ENCODE data around the gene NTMT1.
A peak's percentile ranks its signal among the peaks of the same experiment; 100 is the strongest.

The NTMT1 gene

DNA sequence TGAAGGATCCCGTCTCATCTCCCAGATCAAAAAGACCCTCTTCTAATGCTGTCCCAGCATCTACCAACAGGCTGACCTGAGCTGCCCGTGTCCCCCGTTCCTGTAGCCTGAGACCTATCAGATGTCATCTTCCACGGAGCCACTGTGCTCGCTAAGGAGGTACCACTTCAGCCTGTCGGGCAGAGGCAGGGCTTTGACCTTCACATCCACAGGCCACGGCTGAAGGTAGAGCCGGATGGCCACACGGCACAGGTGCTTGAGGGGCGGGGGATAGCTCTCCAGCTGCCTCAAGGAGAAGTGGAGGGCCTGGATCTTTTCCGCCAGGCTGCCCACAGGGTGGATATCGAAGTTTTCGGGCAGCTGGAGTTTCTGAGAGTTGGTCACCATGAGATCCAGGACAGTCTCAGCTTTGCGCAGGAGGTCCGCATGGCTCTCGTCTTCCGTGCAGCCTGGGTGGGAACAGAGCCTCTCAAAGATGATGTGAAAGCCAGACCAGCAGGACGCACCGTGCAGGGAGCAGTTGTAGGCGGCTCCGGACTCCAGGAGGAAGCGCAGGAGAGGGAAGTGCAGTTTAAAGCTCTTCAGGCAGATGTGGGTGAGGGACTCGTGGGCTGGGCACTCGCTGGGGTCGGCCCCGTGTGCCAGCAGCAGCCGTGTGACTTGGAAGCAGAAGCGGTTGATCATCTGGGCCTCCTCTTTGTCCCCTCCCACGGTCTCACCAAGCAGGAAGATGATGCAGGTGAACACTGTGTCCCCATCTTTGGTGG, 11.9 kb downstream of the NTMT1 start:
- no peak for DNase-seq

DNA sequence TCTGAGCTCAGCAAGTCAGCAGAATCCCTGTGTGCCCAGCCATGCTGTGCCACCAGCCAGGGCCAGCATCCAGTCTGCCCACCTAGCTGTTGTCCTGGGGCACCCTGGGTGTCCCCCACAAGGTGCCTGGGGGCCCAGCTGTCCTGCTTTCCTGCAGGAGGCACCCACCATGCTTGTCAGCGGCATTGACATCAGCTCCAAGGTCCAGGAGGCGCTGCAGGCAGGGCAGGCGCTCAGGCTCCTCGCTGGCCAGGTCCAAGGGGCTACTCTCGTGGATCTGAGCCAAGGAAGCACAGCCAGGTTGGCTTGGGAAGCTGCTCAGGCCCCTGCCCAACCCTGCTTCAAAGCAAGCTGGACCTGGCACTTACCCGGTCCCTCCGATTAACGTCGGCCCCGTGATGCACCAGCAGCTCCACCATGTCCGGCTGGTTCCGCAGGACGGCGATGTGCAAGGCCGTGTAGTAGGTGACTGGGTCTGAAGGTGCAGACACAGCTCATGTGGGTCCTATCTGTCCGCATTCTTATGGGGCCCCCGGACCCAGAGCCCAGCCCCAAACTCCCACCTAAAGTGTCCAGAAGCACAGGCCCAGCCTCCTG, 13.2 kb downstream of the NTMT1 start:
- no peak for DNase-seq

DNA sequence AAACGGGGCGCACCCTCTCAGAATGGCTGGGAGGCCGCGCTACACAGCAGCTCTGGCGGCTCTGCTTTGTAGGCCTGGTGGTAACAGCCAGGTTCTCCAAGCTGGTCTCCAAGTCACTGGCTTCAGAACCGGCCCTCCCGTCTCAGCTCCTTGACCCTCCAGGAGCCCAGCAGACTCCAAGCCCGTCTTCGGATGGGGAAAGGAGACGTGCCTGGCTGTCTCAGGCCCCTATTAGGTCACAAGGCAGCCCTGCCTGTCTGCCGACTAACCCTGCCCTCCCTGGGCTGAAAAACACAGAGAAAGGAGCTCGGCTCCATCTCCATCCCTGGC, 13.8 kb downstream of the NTMT1 start:
- DNase-seq: no peak

DNA sequence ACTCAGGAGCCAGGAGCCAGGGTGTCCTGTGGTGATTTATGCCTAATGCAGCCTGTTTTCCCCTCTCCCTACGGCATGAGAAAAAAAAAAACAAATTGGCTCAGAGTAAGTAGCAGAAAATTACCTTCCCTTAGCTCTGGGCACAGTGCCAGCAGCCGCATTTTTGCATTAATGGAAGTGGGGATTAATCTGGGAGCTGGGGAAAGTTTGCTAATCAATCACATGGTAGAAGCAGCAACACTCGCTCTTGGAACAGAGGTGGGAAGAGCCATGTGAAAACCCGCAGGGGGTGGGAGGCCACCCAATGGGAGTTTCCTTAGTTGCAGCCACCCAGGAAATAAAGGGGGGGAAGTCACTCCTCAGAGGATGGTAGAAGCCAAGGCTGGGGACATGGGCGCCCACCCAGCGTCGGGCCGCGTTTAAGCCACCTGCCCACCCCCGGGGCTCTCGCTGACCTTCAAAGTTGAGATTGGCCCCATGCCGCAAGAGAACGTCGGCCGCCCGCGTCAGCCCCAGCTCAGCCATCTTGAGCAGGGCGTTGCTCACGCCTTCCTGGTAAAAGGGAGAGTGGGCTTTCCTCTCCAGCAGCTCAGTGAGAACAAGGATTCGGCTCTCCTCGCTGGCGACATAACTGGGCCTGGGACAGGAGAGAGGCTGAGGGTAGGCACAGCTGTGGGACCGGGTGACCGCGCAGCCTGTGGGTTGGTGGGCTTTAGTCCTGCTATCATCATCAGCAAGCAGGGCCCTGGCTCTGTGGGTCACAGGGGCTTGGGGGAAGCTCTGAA, 14.3 kb downstream of the NTMT1 start:
- no peak for DNase-seq

GRCh38 chr9:129640871-129641749, 15.1 kb downstream of the NTMT1 start:
- no peak for DNase-seq

DNA sequence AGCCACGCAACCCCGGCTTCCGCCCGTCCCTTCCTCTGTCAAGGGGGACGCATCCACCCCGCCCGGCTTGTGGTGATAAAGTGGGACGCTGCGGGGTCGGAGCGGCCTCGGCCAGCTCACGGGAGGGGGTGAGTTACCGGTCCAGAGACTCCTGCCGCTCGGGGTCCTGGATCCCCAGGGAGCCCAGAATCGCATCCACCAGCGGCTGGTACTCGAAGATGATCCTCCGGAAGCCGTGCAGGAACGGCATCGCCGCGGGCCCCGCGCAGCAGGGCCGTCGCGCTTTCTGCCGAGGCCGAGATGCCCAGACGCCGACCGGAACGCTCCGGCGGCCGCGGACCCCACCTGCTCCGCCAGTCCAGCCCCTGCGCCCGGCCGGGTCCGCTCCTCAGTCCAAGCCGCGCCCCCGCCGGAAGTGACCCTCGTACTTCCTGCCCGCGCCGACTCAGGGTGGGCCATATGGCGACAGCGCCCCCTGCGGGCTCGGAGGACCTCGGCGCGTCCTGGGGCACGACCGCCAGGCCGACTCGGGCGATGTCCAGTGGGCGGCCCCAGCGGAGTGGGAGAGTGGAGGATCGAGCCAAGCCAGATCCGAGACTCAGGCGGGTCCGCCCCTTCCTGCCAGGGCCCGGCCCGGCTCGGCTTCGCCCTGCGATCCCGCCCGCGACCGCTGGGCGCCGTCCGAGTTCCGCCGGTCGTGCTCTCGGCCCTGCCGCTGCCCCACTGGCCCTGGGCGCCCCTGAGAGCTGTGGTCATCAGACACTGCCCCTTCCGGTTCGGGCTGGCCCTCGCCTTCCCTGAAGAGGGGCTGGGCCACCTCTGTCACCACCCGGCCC, 16.0 kb downstream of the NTMT1 start, which contains the start of gene ASB6:
TSS of gene ASB6 (minus strand) at position 402 of the 836 bp plus-strand sequence. CDS start at position 250, 152 bp downstream.
- peak; percentile 99 for DNase-seq

DNA sequence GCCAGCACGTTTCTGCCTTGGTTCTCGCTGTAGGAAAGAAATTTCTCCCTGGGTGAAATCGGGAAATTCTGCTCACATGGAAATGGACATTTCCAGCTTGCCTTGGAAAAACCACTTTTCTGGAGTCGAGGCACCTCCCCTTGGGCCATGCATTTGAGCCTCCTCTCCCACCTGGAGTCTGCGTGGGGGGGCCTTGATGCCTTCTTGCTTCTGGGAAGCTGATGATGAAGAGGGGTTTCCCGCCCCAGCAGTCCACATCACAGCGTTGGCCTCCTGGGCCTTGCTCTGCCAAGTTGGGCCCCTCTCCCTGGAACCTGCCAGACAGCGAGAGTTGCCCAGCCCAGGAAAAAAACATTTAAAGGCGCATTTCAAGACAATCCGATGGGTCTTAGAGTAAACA, 17.7 kb downstream of the NTMT1 start:
- no peak for DNase-seq

GRCh38 chr9:129644365-129644764, 18.4 kb downstream of the NTMT1 start:
- DNase-seq: no peak

DNA sequence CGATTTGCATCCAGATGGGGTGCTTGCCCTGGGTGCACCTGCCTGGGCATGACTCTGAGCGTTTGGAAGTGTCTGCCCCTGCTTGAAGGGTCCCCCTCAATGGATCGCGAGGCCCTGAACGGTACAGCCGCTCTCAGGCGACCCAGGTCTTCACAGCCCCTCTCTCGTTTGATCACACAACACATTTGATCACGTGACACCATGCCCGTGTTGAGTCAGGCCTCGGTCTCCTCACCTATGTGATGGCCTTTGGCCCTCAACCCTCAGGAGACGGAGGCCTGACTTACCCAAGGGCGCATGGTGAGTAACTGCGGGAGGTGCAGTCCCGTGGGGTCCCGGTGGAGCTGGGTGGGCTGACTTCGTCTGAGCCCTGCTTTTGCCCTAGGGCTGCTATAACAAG, 18.9 kb downstream of the NTMT1 start:
- DNase-seq: no peak

DNA sequence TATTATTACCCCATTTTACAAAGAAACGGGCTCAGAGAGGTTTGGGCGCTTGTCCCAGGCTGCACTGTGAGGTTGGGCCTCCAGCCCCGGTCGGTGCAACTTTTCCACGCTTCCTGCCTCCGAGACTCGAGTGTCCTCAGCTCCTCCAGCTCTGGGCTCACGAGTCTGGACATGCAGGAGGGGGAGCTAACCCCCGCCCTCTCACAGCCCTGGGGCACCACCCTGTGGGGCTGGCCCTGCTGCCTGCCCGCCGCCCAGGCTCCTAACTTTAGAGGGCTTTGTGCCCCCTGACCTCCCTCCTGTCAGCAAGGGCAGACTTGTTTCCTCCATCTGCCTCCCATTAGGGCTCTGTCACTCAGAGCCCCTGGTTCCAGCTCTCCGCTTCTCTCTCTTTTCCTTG, 20.3 kb downstream of the NTMT1 start:
- no peak for DNase-seq

GRCh38 chr9:129646654-129647053, 20.7 kb downstream of the NTMT1 start:
- DNase-seq: no peak

DNA sequence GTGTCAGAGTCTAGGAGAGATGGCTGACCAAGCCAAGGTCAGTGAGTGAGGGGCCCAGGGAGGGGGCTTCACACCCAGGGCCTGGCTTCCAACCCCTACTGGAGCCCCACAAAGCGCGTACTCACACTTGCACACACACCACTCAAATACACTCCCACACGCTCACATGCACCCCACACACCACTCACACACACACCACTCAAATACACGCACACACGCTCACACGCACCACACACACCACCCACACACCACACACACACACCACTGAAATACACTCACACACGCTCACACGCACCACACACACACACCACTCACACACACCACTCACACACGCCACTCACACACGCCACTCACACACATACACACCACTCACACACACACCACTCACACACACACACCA, 21.7 kb downstream of the NTMT1 start:
- no peak for DNase-seq

DNA sequence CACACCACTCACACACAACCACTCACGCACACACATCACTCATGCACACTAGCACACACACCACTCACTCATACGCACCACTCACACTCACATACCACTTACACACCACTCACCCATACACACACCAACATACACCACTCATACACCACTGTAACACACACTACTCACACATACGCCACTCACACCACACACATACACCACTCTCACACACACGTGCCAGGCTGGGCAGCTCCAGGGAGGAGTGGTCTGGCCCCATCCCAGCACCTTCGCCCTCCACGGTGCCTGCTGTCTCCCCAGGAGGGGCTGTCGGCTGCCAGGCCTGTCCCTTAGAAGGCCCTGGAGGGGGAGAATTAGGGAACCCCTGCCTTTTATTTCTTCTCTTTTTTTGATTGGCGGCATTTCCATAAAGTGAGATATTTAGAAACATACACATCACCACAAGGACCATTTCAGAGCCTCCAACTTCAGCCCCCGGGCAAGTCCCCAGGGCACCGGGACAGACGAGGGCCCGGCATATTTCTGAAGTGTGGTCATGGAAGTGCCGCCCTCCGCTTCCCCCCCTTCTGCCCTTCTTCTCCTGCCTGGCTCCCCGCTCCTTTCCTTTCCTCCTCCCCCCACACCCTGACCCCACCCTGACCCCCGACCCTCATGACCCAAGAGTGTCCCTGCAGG, 22.3 kb downstream of the NTMT1 start:
- DNase-seq: no peak

- no peak for DNase-seq
These were observed 22.8 kb downstream of the NTMT1 start for GRCh38 chr9:129648764-129649115.

- DNase-seq: no peak
These were observed 24.0 kb downstream of the NTMT1 start for GRCh38 chr9:129649726-129650679.

DNA sequence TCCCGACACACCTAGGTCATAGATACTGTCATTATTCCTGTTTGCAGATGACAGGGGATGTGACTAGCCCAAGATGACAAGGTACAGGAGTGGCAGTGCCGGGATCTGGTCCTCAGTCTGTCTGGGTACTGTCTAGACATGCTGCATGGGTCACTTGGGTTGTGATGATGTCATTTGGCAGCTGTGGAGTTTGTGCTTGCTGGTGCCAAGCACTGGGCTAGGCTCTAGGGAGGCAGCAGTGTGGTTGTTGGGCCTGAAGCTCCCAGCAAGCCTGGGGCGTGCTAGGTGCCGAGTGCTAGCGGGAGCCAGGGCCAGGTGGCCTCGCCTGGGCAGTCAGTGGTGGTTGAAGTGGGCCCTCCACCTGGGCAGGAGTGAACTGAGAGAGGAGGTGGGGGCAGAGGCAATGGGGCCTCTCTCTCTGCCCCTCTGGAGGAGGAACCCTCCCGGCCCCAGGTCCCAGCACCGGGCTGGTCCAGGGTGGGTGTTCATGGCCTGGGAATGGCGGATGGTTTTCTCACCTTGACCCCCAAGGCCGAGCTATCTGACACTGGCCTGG, 24.8 kb downstream of the NTMT1 start:
- no peak for DNase-seq

- DNase-seq: no peak
These were observed 28.0 kb downstream of the NTMT1 start for GRCh38 chr9:129653823-129654553.

DNA sequence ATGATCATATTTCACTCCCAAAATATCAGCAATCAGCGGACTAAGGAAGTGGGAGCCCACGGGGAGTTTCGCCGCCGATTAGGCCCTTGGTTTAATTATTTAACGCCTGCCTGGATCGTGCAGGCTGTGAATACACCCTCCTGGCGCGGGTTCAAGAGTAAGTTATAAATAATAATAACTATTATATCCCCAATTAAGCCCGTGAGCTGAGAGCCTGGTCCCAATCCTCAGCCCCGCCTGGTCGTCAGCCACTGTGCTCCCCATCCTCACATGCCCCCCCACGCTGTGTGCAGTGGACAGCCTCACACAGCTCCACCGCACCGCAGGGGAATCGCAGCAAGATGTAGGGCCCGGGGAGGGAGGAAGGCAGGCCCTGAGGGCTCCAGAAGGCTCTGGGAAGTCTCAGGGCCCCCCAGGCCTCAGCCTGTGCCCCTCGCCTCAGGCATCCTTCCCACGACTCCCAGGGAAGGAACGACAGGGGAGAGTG, 28.6 kb downstream of the NTMT1 start:
- no peak for DNase-seq

DNA sequence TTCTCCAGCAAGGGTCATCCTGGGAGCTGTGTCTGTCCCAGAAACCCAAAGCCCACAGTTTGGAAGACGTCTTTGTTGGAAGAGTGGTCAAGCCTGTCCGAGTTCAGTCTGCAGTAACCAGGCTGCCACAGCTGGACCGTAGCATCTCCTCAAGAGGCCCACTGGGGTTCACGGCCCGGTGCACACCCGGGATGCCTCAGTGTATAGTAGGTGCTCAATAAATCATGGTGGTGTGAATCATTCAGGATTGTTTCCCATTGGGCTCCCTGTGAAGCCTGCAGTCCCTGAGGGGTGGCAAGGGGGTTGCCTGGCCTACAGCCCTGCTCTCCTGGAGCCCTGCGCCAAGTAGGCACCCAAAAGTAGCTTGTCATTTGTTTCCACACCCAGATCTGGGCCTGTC, 29.2 kb downstream of the NTMT1 start:
- no peak for DNase-seq
